ENCODE data around the gene OTOG.

OTOG gene

DNA sequence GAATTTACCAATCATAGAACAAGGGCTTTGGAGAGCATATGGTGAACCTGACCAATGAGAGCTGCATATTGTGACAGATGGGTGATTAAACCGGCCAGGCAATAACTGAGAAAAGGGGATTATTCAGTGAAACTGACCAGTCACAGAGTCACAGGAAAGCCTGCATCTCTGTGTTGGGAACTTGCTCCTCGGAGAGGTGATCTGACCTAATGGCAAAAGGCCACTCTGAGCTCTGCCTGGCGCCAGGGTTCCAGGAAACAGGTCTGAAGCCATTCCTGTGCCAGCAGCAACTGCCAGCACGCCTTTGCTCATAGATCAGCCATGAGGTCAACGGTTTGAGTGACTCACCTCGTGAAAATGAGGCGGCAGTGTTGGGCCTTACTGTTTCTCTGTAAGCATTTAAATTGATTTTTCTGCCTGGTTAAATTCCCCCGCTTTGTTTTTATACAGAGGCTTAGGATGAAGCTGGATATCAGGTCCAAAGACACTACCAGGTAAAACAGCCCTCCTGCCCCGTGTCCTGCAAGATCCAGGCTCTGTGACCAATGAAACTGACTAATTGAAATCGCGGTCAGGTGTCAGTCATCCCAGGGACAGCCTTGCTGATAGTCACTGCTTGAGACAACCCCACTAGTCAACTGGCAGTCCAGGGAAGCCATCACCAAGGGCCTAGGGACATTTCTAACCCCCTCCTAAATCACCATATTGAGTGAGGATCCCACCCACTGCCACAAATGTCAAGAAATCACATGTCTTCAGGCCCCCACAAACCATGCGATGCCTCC is 136.5 kb downstream of the OTOG start:
- Histone ChIP-seq H3K36me3 (ENCODE audit: control insufficient read depth in 1 of 2, insufficient read depth in 2 of 2, low read length in 2 of 2) (no peaks in the 10 kb centered on the region), H3K4me1 (ENCODE audit: control insufficient read depth in 1 of 2, insufficient read depth in 2 of 2, low read length in 2 of 2) (no peaks in the 10 kb centered on the region), H3K9me3 (ENCODE audit: control insufficient read depth in 1 of 2, low read length in 2 of 2) (no peaks in the 10 kb centered on the region), H3K27ac (ENCODE audit: low read length) (no peak overlapping the region), H3K27me3 (ENCODE audit: low read depth, low read length) (peaks cover 4% of the 10 kb centered on the region), H3K4me3 (ENCODE audit: low read depth in 1 of 2, low read length in 2 of 2) (no peak overlapping the region)

GRCh38 chr11:17684550-17684949 is 137.5 kb downstream of the OTOG start:
- H3K36me3 ChIP-seq (ENCODE audit: control insufficient read depth in 1 of 2, insufficient read depth in 2 of 2, low read length in 2 of 2): no peaks in the 10 kb centered on the region
- no peak overlapping the region for H3K27ac ChIP-seq (ENCODE audit: low read length)
- H3K27me3 ChIP-seq (ENCODE audit: low read depth, low read length): peaks cover 4% of the 10 kb centered on the region
- no peaks in the 10 kb centered on the region for H3K4me1 ChIP-seq (ENCODE audit: control insufficient read depth in 1 of 2, insufficient read depth in 2 of 2, low read length in 2 of 2)
- H3K9me3 ChIP-seq (ENCODE audit: control insufficient read depth in 1 of 2, low read length in 2 of 2): no peaks in the 10 kb centered on the region
- H3K4me3 ChIP-seq (ENCODE audit: low read depth in 1 of 2, low read length in 2 of 2): no peak overlapping the region

DNA sequence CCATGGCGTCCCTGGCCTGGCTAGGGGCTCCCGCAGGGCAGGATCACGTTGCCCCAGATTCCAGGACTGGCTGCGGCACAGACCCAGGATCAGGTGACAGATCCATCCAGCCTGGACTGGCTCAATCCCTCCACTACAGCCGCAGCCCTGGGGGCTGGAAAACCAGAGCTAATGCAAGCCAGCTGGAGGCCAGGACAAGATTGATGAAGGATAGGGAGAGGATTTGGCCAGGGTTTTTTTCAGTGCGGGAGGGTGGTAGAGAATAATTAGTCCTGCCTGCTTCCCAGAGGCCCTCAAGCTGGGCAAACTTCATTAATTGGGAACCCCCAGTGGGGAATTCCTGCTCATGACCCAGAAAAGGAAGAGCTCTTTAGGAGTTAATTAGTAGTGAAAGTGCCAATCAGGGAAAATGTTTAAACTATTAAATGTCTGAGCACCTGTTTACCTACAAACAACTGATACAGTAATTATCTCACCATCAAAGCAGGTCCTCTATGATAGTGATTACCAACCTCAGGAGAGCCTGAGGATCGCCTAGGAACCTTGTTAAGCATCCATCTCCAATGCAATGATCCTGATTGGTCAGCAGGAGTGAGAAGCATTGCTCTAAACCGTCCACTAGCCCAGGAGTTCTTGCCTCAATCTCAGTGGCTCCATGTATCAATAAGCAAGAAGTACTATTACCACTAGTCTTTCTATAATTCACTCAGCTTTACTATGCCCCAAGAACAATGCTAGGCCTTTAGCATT is 139.3 kb downstream of the OTOG start:
- no peak overlapping the region for H3K27ac ChIP-seq (ENCODE audit: low read length)
- no peaks in the 10 kb centered on the region for H3K27me3 ChIP-seq (ENCODE audit: low read depth, low read length)
- no peaks in the 10 kb centered on the region for H3K9me3 ChIP-seq (ENCODE audit: control insufficient read depth in 1 of 2, low read length in 2 of 2)
- no peaks in the 10 kb centered on the region for H3K4me1 ChIP-seq (ENCODE audit: control insufficient read depth in 1 of 2, insufficient read depth in 2 of 2, low read length in 2 of 2)
- no peaks in the 10 kb centered on the region for H3K36me3 ChIP-seq (ENCODE audit: control insufficient read depth in 1 of 2, insufficient read depth in 2 of 2, low read length in 2 of 2)
- H3K4me3 ChIP-seq (ENCODE audit: low read depth in 1 of 2, low read length in 2 of 2): no peak overlapping the region

- peaks cover 4% of the 10 kb centered on the region for H3K27me3 ChIP-seq (ENCODE audit: low read depth, low read length)
- no peaks in the 10 kb centered on the region for H3K4me1 ChIP-seq (ENCODE audit: control insufficient read depth in 1 of 2, insufficient read depth in 2 of 2, low read length in 2 of 2)
These were observed 141.0 kb downstream of the OTOG start for GRCh38 chr11:17687946-17688670.

DNA sequence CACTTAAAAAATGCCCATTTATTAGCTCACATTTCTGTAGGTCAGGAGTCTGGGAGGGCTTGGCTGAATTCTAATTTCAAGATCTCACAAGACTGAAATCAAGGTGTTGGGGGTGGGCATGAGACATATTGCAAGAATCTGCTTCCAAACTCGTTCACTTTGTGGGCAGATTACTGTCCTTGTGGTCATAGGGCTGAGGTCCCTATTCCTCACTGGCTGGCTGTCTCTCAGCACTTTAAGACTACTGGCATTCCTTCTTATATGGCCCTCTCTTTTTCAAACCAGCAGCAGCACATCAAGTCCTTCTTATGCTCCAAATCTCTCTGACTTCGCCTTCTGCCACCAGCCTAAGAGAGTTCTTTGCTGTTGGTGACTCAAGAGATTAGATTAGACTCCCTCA is 144.5 kb downstream of the OTOG start:
- H3K4me1 ChIP-seq (ENCODE audit: control insufficient read depth in 1 of 2, insufficient read depth in 2 of 2, low read length in 2 of 2): no peaks in the 10 kb centered on the region
- H3K9me3 ChIP-seq (ENCODE audit: control insufficient read depth in 1 of 2, low read length in 2 of 2): no peaks in the 10 kb centered on the region
- no peak overlapping the region for H3K27ac ChIP-seq (ENCODE audit: low read length)
- H3K4me3 ChIP-seq (ENCODE audit: low read depth in 1 of 2, low read length in 2 of 2): no peak overlapping the region
- H3K27me3 ChIP-seq (ENCODE audit: low read depth, low read length): peaks cover 23% of the 10 kb centered on the region
- no peaks in the 10 kb centered on the region for H3K36me3 ChIP-seq (ENCODE audit: control insufficient read depth in 1 of 2, insufficient read depth in 2 of 2, low read length in 2 of 2)

More at GRCh38 chr11:17687946-17688670, 141.0 kb downstream of the OTOG start:
- no peak overlapping the region for H3K4me3 ChIP-seq (ENCODE audit: low read depth in 1 of 2, low read length in 2 of 2)
- no peak overlapping the region for H3K27ac ChIP-seq (ENCODE audit: low read length)
- no peaks in the 10 kb centered on the region for H3K36me3 ChIP-seq (ENCODE audit: control insufficient read depth in 1 of 2, insufficient read depth in 2 of 2, low read length in 2 of 2)
- H3K9me3 ChIP-seq (ENCODE audit: control insufficient read depth in 1 of 2, low read length in 2 of 2): no peaks in the 10 kb centered on the region

GRCh38 chr11:17691976-17692375 is 144.9 kb downstream of the OTOG start:
- no peaks in the 10 kb centered on the region for H3K9me3 ChIP-seq (ENCODE audit: control insufficient read depth in 1 of 2, low read length in 2 of 2)
- no peak overlapping the region for H3K27ac ChIP-seq (ENCODE audit: low read length)
- H3K4me1 ChIP-seq (ENCODE audit: control insufficient read depth in 1 of 2, insufficient read depth in 2 of 2, low read length in 2 of 2): no peaks in the 10 kb centered on the region
- H3K4me3 ChIP-seq (ENCODE audit: low read depth in 1 of 2, low read length in 2 of 2): no peak overlapping the region
- no peaks in the 10 kb centered on the region for H3K36me3 ChIP-seq (ENCODE audit: control insufficient read depth in 1 of 2, insufficient read depth in 2 of 2, low read length in 2 of 2)
- peaks cover 27% of the 10 kb centered on the region for H3K27me3 ChIP-seq (ENCODE audit: low read depth, low read length)

DNA sequence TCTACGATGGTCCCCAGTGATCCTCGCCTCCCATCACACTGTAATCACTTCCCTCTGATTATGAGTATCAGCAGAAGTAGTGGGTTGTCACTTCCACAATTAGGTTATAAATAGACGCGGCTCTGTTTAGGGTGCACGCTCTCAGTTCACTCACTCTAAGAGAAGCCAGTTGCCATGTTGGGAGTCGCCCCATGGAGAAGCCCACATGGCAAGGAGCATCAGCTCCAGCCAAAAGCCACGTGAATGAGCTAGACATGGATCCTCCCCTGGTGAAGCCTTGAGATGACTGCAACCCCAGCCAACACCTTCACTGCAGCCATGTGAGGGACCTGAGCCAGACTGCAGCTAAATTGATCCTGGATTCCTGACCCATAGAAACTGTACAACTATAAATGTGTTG is 145.9 kb downstream of the OTOG start:
- Histone ChIP-seq H3K4me1 (ENCODE audit: control insufficient read depth in 1 of 2, insufficient read depth in 2 of 2, low read length in 2 of 2) (no peaks in the 10 kb centered on the region), H3K9me3 (ENCODE audit: control insufficient read depth in 1 of 2, low read length in 2 of 2) (no peaks in the 10 kb centered on the region), H3K4me3 (ENCODE audit: low read depth in 1 of 2, low read length in 2 of 2) (no peak overlapping the region), H3K27me3 (ENCODE audit: low read depth, low read length) (peaks cover 27% of the 10 kb centered on the region), H3K27ac (ENCODE audit: low read length) (no peak overlapping the region), H3K36me3 (ENCODE audit: control insufficient read depth in 1 of 2, insufficient read depth in 2 of 2, low read length in 2 of 2) (no peaks in the 10 kb centered on the region)

GRCh38 chr11:17693531-17693930 is 146.5 kb downstream of the OTOG start:
- H3K9me3 ChIP-seq (ENCODE audit: control insufficient read depth in 1 of 2, low read length in 2 of 2): no peaks in the 10 kb centered on the region
- no peak overlapping the region for H3K4me3 ChIP-seq (ENCODE audit: low read depth in 1 of 2, low read length in 2 of 2)
- H3K36me3 ChIP-seq (ENCODE audit: control insufficient read depth in 1 of 2, insufficient read depth in 2 of 2, low read length in 2 of 2): no peaks in the 10 kb centered on the region
- H3K27ac ChIP-seq (ENCODE audit: low read length): no peak overlapping the region
- H3K27me3 ChIP-seq (ENCODE audit: low read depth, low read length): peaks cover 27% of the 10 kb centered on the region
- no peaks in the 10 kb centered on the region for H3K4me1 ChIP-seq (ENCODE audit: control insufficient read depth in 1 of 2, insufficient read depth in 2 of 2, low read length in 2 of 2)

DNA sequence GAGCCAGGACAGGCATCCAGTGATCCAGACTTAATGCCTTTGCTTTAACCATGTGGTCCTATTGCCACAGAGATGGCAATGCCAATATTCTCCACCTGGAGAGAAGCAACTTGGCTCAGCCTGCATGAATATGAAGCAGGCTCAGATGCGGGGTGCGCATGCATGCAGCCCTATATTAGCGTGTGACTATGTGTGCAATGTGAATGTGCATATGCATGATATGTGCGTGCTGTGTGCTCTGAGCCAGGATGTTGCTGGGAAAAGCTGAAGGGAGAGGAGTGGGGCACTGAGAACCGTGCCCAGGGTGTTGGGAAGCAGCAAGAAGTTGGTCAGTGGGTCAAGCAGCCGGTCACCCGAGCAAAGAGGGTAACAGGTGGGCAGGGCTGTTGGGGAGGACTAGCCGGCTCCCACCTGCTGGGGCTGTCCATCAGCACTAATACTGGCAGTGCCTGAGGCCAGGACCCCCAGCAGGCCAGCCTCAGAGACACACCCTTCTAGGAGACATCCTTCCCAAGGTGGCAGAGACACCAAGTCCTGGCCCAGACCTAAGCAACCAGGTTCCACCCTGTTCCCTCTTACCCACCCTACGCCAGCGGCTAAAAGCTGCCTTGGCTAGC is 147.5 kb downstream of the OTOG start:
- H3K4me3 ChIP-seq (ENCODE audit: low read depth in 1 of 2, low read length in 2 of 2): no peak overlapping the region
- no peaks in the 10 kb centered on the region for H3K4me1 ChIP-seq (ENCODE audit: control insufficient read depth in 1 of 2, insufficient read depth in 2 of 2, low read length in 2 of 2)
- no peaks in the 10 kb centered on the region for H3K9me3 ChIP-seq (ENCODE audit: control insufficient read depth in 1 of 2, low read length in 2 of 2)
- no peak overlapping the region for H3K27ac ChIP-seq (ENCODE audit: low read length)
- H3K36me3 ChIP-seq (ENCODE audit: control insufficient read depth in 1 of 2, insufficient read depth in 2 of 2, low read length in 2 of 2): no peaks in the 10 kb centered on the region
- H3K27me3 ChIP-seq (ENCODE audit: low read depth, low read length): peaks cover 27% of the 10 kb centered on the region

DNA sequence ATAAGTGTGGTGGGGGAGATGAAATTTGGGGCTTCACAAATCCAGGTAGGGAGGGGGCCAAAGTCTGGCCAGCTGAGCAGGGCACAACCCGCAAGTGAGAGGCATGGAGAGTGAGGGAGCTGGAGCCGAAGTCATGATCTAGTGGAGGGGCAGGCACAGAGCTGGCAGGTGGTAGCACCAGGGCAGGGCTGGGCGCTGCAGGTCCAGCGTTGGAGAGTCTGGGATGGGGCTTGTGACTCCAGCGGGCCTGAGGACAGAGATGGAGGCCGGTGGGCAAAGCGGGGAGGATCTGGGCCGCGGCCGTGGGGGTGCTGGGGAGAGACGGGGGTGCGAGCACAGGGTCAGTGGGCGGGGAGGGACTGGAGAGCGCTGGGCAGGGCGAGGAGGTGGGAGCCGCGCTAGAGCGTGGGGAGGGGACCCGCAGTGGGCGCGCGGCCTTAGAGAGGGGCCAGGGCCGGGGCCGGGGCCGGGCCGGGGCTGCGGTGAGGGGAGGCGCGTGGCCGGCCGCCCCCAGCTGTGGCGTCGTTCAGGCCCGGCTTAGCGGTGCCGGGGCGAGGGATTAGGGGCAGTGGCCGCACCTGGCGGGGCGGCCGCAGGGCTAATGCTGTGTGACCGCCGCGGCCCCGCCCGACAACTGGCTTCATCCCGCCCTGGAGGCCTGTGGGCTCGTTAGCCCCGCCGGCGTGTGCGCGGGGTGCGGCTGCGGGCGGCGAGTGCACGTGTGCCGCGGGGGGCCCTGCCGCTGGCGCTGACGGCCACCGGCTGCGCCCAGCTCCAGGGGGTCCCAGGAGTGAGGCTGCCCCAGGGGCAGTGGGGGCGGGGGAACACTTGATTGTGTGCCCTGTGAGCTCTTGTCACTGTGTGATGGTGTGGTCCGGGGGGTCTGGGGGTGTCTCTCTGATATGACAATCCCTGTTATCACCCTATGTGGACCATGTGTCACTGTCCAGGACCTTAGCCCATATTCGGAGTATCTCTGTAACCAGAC is 148.7 kb downstream of the OTOG start:
- Histone ChIP-seq H3K9me3 (ENCODE audit: control insufficient read depth in 1 of 2, low read length in 2 of 2) (no peaks in the 10 kb centered on the region), H3K27ac (ENCODE audit: low read length) (no peak overlapping the region), H3K4me1 (ENCODE audit: control insufficient read depth in 1 of 2, insufficient read depth in 2 of 2, low read length in 2 of 2) (no peaks in the 10 kb centered on the region), H3K4me3 (ENCODE audit: low read depth in 1 of 2, low read length in 2 of 2) (no peak overlapping the region), H3K27me3 (ENCODE audit: low read depth, low read length) (peaks cover 27% of the 10 kb centered on the region), H3K36me3 (ENCODE audit: control insufficient read depth in 1 of 2, insufficient read depth in 2 of 2, low read length in 2 of 2) (no peaks in the 10 kb centered on the region)

Measured in muscle layer of duodenum (tissue), 2 donors.